ENCODE data around the gene EXD1.

DNA sequence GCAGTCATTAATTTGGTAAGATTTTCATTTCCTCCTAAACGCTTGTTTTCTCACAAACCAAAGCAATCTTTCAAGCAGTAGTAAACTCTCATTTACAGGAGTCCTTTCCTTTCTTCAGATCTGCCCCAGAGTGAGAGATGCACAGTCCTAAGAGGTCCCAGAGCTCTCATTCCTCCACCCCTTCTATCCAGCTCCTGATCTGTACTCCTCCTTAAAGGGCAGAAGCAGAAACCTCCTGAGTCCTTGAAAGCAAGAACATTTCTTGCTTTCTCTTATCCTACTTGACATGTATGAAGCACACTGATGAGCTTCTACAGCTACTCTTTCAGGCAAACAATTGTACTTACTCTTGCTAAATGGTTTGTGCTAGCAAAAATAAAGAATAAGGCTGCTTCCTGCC is 11.7 kb downstream of the EXD1 start:
- TF ChIP-seq, protein P1, sequence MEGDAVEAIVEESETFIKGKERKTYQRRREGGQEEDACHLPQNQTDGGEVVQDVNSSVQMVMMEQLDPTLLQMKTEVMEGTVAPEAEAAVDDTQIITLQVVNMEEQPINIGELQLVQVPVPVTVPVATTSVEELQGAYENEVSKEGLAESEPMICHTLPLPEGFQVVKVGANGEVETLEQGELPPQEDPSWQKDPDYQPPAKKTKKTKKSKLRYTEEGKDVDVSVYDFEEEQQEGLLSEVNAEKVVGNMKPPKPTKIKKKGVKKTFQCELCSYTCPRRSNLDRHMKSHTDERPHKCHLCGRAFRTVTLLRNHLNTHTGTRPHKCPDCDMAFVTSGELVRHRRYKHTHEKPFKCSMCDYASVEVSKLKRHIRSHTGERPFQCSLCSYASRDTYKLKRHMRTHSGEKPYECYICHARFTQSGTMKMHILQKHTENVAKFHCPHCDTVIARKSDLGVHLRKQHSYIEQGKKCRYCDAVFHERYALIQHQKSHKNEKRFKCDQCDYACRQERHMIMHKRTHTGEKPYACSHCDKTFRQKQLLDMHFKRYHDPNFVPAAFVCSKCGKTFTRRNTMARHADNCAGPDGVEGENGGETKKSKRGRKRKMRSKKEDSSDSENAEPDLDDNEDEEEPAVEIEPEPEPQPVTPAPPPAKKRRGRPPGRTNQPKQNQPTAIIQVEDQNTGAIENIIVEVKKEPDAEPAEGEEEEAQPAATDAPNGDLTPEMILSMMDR (conservative IDR thresholded peaks at IDR 0.05; ENCODE audit: low read length), result no peak
- no peak for TF ChIP-seq EZH2phosphoT487 (IDR thresholded peaks at IDR 0.05; ENCODE audit: borderline replicate concordance, low read depth, low read length)

Data from OCI-LY7 (cell line).